Measurements from ENCODE around the gene PTBP1. TPM values are rescaled to one million over a fixed set of nuclear protein-coding genes. Genes with fewer than 3 reads are reported as not detected.

PTBP1 gene
- total RNA-seq, 1 experiment from 2014 or later: 515 TPM

GRCh38 chr19:768424-768823, 28.8 kb upstream of the PTBP1 start:
- no peak overlapping the region for H3K4me3 ChIP-seq (ENCODE audit: low read depth in 2 of 2, low read length in 2 of 2)
- no peaks in the 10 kb centered on the region for H3K27me3 ChIP-seq (ENCODE audit: control insufficient read depth, insufficient read depth, low read length)
- DNase-seq (ENCODE audit: low read depth, low spot score) (no peak), ATAC-seq (no peak)
- H3K36me3 ChIP-seq (ENCODE audit: control insufficient read depth, insufficient read depth, low read length): no peaks in the 10 kb centered on the region
- CTCF ChIA-PET: no interaction called here
- H3K4me1 ChIP-seq (ENCODE audit: control insufficient read depth, insufficient read depth, low read length): peaks cover 6% of the 10 kb centered on the region
- in situ Hi-C loops (cut with HindIII; ENCODE audit: low pct_unique_long_range_greater_than_20kb, low sequenced_read_pairs): no loop called here
- POLR2A ChIA-PET: no interaction called here
- no peak for TF ChIP-seq POLR2AphosphoS5 (IDR thresholded peaks at IDR 0.05; ENCODE audit: low read depth, low read length)
- TF ChIP-seq REST (IDR thresholded peaks at IDR 0.05; ENCODE audit: insufficient read depth in 1 of 2, low read depth in 2 of 2, low read length in 1 of 2): no peak
- TF ChIP-seq TCF7L2 (IDR thresholded peaks at IDR 0.05; ENCODE audit: low read depth, low read length): no peak
- no peak for TF ChIP-seq CTCF (IDR thresholded peaks at IDR 0.05)
- TF ChIP-seq SIN3A (IDR thresholded peaks at IDR 0.05; ENCODE audit: borderline replicate concordance, insufficient read depth, low read depth, low read length): no peak
- no peak overlapping the region for H3K27ac ChIP-seq (ENCODE audit: low read length)
- intact Hi-C loops (cut with micrococcal nuclease; ENCODE audit: unreplicated experiment): no loop called here
- BruUV-seq (replicated peaks): no TSS peak
- no peaks in the 10 kb centered on the region for H3K9me3 ChIP-seq (ENCODE audit: control insufficient read depth, insufficient read depth, low read depth, low read length)

GRCh38 chr19:769616-770015, 27.6 kb upstream of the PTBP1 start:
- no peaks in the 10 kb centered on the region for H3K27me3 ChIP-seq (ENCODE audit: control insufficient read depth, insufficient read depth, low read length)
- ChIA-PET CTCF (interaction anchor here (0.6 to 0.7 kb wide), 2 partner anchors 79 to 190 kb away, joined by 3 to 7 read pairs; no protein-coding TSS in a partner anchor), POLR2A (no interaction called here)
- BruUV-seq (replicated peaks): no TSS peak
- no peaks in the 10 kb centered on the region for H3K9me3 ChIP-seq (ENCODE audit: control insufficient read depth, insufficient read depth, low read depth, low read length)
- no peak overlapping the region for H3K27ac ChIP-seq (ENCODE audit: low read length)
- H3K4me3 ChIP-seq (ENCODE audit: low read depth in 2 of 2, low read length in 2 of 2): no peak overlapping the region
- TF ChIP-seq TCF7L2 (IDR thresholded peaks at IDR 0.05; ENCODE audit: low read depth, low read length): no peak
- TF ChIP-seq POLR2AphosphoS5 (IDR thresholded peaks at IDR 0.05; ENCODE audit: low read depth, low read length): no peak
- ATAC-seq (no peak), DNase-seq (ENCODE audit: low read depth, low spot score) (no peak)
- in situ Hi-C loops (cut with HindIII; ENCODE audit: low pct_unique_long_range_greater_than_20kb, low sequenced_read_pairs) (no loop called here), intact Hi-C loops (cut with micrococcal nuclease; ENCODE audit: unreplicated experiment) (loop anchor here (10.0 kb wide), 1 partner anchor 145 kb away; the partner anchor contains the start of genes KISS1R and R3HDM4)
- H3K36me3 ChIP-seq (ENCODE audit: control insufficient read depth, insufficient read depth, low read length): no peaks in the 10 kb centered on the region
- H3K4me1 ChIP-seq (ENCODE audit: control insufficient read depth, insufficient read depth, low read length): peaks cover 6% of the 10 kb centered on the region

GRCh38 chr19:771332-771785, 25.9 kb upstream of the PTBP1 start:
- ATAC-seq (peak; percentile 82), DNase-seq (ENCODE audit: low read depth, low spot score) (no peak)
- no peak for TF ChIP-seq POLR2AphosphoS5 (IDR thresholded peaks at IDR 0.05; ENCODE audit: low read depth, low read length)
- TF ChIP-seq CTCF (IDR thresholded peaks at IDR 0.05): no peak; the same call in 1 of the 2 replicates
- TF ChIP-seq SIN3A (IDR thresholded peaks at IDR 0.05; ENCODE audit: borderline replicate concordance, insufficient read depth, low read depth, low read length): no peak
- Histone ChIP-seq H3K36me3 (ENCODE audit: control insufficient read depth, insufficient read depth, low read length) (no peaks in the 10 kb centered on the region), H3K4me1 (ENCODE audit: control insufficient read depth, insufficient read depth, low read length) (peaks cover 6% of the 10 kb centered on the region), H3K27me3 (ENCODE audit: control insufficient read depth, insufficient read depth, low read length) (no peaks in the 10 kb centered on the region), H3K4me3 (ENCODE audit: low read depth in 2 of 2, low read length in 2 of 2) (no peak overlapping the region), H3K9me3 (ENCODE audit: control insufficient read depth, insufficient read depth, low read depth, low read length) (no peaks in the 10 kb centered on the region), H3K27ac (ENCODE audit: low read length) (no peak overlapping the region)
- intact Hi-C loops (cut with micrococcal nuclease; ENCODE audit: unreplicated experiment) (loop anchor here (10.0 kb wide), 1 partner anchor 143 kb away; the partner anchor contains the start of genes KISS1R and R3HDM4), in situ Hi-C loops (cut with HindIII; ENCODE audit: low pct_unique_long_range_greater_than_20kb, low sequenced_read_pairs) (no loop called here)
- ChIA-PET POLR2A (no interaction called here), CTCF (no interaction called here)
- BruUV-seq (replicated peaks): no TSS peak

Data from Panc1 (cell line).